Measurements from ENCODE around the gene TCEA3.

The TCEA3 gene

GRCh38 chr1:23424293-23425192 lies at the start of gene TCEA3:
Gene TCEA3 (minus strand): TSS chr1:23424748. CDS start chr1:23424633, 115 bp downstream.
- Histone ChIP-seq H3K9me3 (no peaks in the 10 kb centered on the region; the same call in 1 of the 2 replicates), H3K36me3 (replicated peaks) (peaks cover 5% of the 10 kb centered on the region), H3K4me3 (no peak within 1 kb of the TSS), H3K4me1 (no peaks in the 10 kb centered on the region), H3K27me3 (ENCODE audit: low read depth) (no peaks in the 10 kb centered on the region)
- in situ Hi-C loops (cut with MboI; ENCODE audit: low sequenced_read_pairs), result no loop called here
- no peak for DNase-seq (ENCODE audit: low spot score in 2 of 2)

- H3K9me3 ChIP-seq, result no peaks in the 10 kb centered on the region
- H3K4me1 ChIP-seq, result no peaks in the 10 kb centered on the region
- no peak for DNase-seq (ENCODE audit: low spot score in 2 of 2)
- H3K27me3 ChIP-seq (ENCODE audit: low read depth), result no peaks in the 10 kb centered on the region
- in situ Hi-C loops (cut with MboI; ENCODE audit: low sequenced_read_pairs), result no loop called here
- no peaks in the 10 kb centered on the region for H3K36me3 ChIP-seq (replicated peaks)
- no peak overlapping the region for H3K4me3 ChIP-seq
Observed at GRCh38 chr1:23473037-23473800, 48.7 kb upstream of the TCEA3 start.

- in situ Hi-C loops (cut with MboI; ENCODE audit: low sequenced_read_pairs), result no loop called here
- Histone ChIP-seq H3K9me3 (no peaks in the 10 kb centered on the region), H3K27me3 (ENCODE audit: low read depth) (no peaks in the 10 kb centered on the region), H3K4me3 (no peak overlapping the region), H3K36me3 (replicated peaks) (no peaks in the 10 kb centered on the region), H3K4me1 (no peaks in the 10 kb centered on the region)
- DNase-seq (ENCODE audit: low spot score in 2 of 2), result no peak
Observed at GRCh38 chr1:23472351-23473036, 47.9 kb upstream of the TCEA3 start.

GRCh38 chr1:23471473-23472075 lies 47.0 kb upstream of the TCEA3 start:
- no peak for DNase-seq (ENCODE audit: low spot score in 2 of 2)
- no peaks in the 10 kb centered on the region for H3K9me3 ChIP-seq
- no peaks in the 10 kb centered on the region for H3K4me1 ChIP-seq
- no peaks in the 10 kb centered on the region for H3K36me3 ChIP-seq (replicated peaks)
- H3K4me3 ChIP-seq, result no peak overlapping the region
- no peaks in the 10 kb centered on the region for H3K27me3 ChIP-seq (ENCODE audit: low read depth)
- in situ Hi-C loops (cut with MboI; ENCODE audit: low sequenced_read_pairs), result no loop called here

- no peaks in the 10 kb centered on the region for H3K36me3 ChIP-seq (replicated peaks)
- no peak overlapping the region for H3K4me3 ChIP-seq
- in situ Hi-C loops (cut with MboI; ENCODE audit: low sequenced_read_pairs), result no loop called here
- no peaks in the 10 kb centered on the region for H3K9me3 ChIP-seq
- H3K27me3 ChIP-seq (ENCODE audit: low read depth), result no peaks in the 10 kb centered on the region
- DNase-seq (ENCODE audit: low spot score in 2 of 2), result peak in 1 of 2 experiments; percentile 14
- no peaks in the 10 kb centered on the region for H3K4me1 ChIP-seq
Observed at GRCh38 chr1:23470282-23471070, 45.9 kb upstream of the TCEA3 start.

GRCh38 chr1:23469372-23469982 lies 44.9 kb upstream of the TCEA3 start:
- H3K36me3 ChIP-seq (replicated peaks), result no peaks in the 10 kb centered on the region
- H3K4me1 ChIP-seq, result no peaks in the 10 kb centered on the region
- H3K4me3 ChIP-seq, result no peak overlapping the region
- H3K9me3 ChIP-seq, result no peaks in the 10 kb centered on the region
- H3K27me3 ChIP-seq (ENCODE audit: low read depth), result no peaks in the 10 kb centered on the region
- DNase-seq (ENCODE audit: low spot score in 2 of 2), result no peak
- in situ Hi-C loops (cut with MboI; ENCODE audit: low sequenced_read_pairs), result no loop called here

- H3K36me3 ChIP-seq (replicated peaks), result no peaks in the 10 kb centered on the region
- no peaks in the 10 kb centered on the region for H3K9me3 ChIP-seq
- no peak for DNase-seq (ENCODE audit: low spot score in 2 of 2)
- no peaks in the 10 kb centered on the region for H3K27me3 ChIP-seq (ENCODE audit: low read depth)
- no peak overlapping the region for H3K4me3 ChIP-seq
- in situ Hi-C loops (cut with MboI; ENCODE audit: low sequenced_read_pairs), result no loop called here
- no peaks in the 10 kb centered on the region for H3K4me1 ChIP-seq
Observed at GRCh38 chr1:23466423-23466989, 42.0 kb upstream of the TCEA3 start.

GRCh38 chr1:23463286-23463685 lies 38.7 kb upstream of the TCEA3 start:
- no peak overlapping the region for H3K4me3 ChIP-seq
- no peaks in the 10 kb centered on the region for H3K9me3 ChIP-seq
- H3K36me3 ChIP-seq (replicated peaks), result no peaks in the 10 kb centered on the region
- no peaks in the 10 kb centered on the region for H3K27me3 ChIP-seq (ENCODE audit: low read depth)
- in situ Hi-C loops (cut with MboI; ENCODE audit: low sequenced_read_pairs), result no loop called here
- DNase-seq (ENCODE audit: low spot score in 2 of 2), result no peak
- no peaks in the 10 kb centered on the region for H3K4me1 ChIP-seq

GRCh38 chr1:23462766-23463165 lies 38.2 kb upstream of the TCEA3 start:
- Histone ChIP-seq H3K4me1 (no peaks in the 10 kb centered on the region), H3K27me3 (ENCODE audit: low read depth) (no peaks in the 10 kb centered on the region), H3K36me3 (replicated peaks) (no peaks in the 10 kb centered on the region), H3K4me3 (no peak overlapping the region), H3K9me3 (no peaks in the 10 kb centered on the region)
- no peak for DNase-seq (ENCODE audit: low spot score in 2 of 2)
- in situ Hi-C loops (cut with MboI; ENCODE audit: low sequenced_read_pairs), result no loop called here

- no peaks in the 10 kb centered on the region for H3K27me3 ChIP-seq (ENCODE audit: low read depth)
- no peaks in the 10 kb centered on the region for H3K4me1 ChIP-seq
- no peaks in the 10 kb centered on the region for H3K9me3 ChIP-seq
- H3K4me3 ChIP-seq, result no peak overlapping the region
- in situ Hi-C loops (cut with MboI; ENCODE audit: low sequenced_read_pairs), result no loop called here
- no peak for DNase-seq (ENCODE audit: low spot score in 2 of 2)
- H3K36me3 ChIP-seq (replicated peaks), result no peaks in the 10 kb centered on the region
Observed at GRCh38 chr1:23461050-23461449, 36.5 kb upstream of the TCEA3 start.

- in situ Hi-C loops (cut with MboI; ENCODE audit: low sequenced_read_pairs), result no loop called here
- H3K9me3 ChIP-seq, result no peaks in the 10 kb centered on the region
- H3K27me3 ChIP-seq (ENCODE audit: low read depth), result no peaks in the 10 kb centered on the region
- no peaks in the 10 kb centered on the region for H3K36me3 ChIP-seq (replicated peaks)
- no peaks in the 10 kb centered on the region for H3K4me1 ChIP-seq
- no peak overlapping the region for H3K4me3 ChIP-seq
- no peak for DNase-seq (ENCODE audit: low spot score in 2 of 2)
Observed at GRCh38 chr1:23460519-23460918, 36.0 kb upstream of the TCEA3 start.

- Histone ChIP-seq H3K27me3 (ENCODE audit: low read depth) (no peaks in the 10 kb centered on the region), H3K9me3 (no peaks in the 10 kb centered on the region), H3K36me3 (replicated peaks) (peaks cover 9% of the 10 kb centered on the region), H3K4me3 (no peak overlapping the region), H3K4me1 (no peaks in the 10 kb centered on the region)
- in situ Hi-C loops (cut with MboI; ENCODE audit: low sequenced_read_pairs), result no loop called here
- DNase-seq (ENCODE audit: low spot score in 2 of 2), result no peak
Observed at GRCh38 chr1:23459338-23459757, 34.8 kb upstream of the TCEA3 start.
